ENCODE measurements around the gene KASH5. TPM values are rescaled to one million over a fixed set of nuclear protein-coding genes. Genes with fewer than 3 reads are reported as not detected.

KASH5 gene
- total and polyA plus RNA-seq, 2 of the 13 experiments (the other 11 are each of a cell fraction or from before 2014, with no cell fraction given), result not detected

DNA sequence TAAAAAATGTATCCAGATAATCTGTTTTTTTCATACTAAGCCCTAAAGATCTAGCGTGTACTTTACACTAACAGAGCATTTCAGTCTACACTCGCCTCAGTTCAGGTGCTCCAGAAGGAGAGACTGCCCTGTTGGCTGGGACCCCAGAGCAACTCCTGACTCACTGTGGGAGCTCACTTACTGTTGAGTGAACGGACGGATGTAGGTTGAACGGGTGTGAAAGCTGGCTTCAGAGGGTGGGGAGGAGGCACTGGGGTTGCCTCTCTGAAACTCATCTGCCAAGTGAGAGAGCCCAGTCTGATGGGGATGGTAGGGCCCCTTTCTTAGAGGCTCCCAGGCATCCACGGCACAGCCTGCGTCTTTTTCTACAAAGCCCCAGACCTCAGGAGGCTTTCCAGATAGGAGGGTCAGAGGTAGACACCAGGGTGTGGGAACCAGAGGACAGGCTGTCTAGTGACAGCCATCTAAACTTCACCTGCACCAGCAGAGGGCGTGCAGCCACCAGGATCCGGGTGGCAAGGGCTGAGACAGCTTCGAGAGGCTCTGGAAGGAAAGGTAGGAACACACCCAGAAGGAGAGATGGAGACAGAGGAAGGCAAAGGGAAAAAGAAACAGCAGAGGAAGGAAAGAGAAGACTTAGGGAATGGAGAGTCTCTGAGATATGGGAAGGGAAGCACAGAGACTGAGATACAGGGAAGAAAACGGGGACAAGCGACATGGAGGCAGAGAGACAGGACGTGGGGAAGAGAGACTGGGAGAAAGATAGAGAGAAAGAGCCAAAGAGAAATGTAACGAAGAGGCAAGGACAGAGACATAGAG, 3.7 kb downstream of the KASH5 start (continued):
- TF ChIP-seq FOXP4 (CRISPR knock-in tag; IDR thresholded peaks at IDR 0.05) (no peak), ZNF138 (CRISPR knock-in tag; IDR thresholded peaks at IDR 0.05; ENCODE audit: low read depth) (no peak), HNRNPL (IDR thresholded peaks at IDR 0.05; ENCODE audit: low read depth, low read length) (no peak), DZIP1 (CRISPR knock-in tag; IDR thresholded peaks at IDR 0.05) (no peak), ZNF501 (CRISPR knock-in tag; IDR thresholded peaks at IDR 0.05) (peak; percentile 63; the same call in 1 of the 2 replicates), ZNF282 (IDR thresholded peaks at IDR 0.05; ENCODE audit: partially characterized antibody) (no peak), TBX3 (IDR thresholded peaks at IDR 0.05; ENCODE audit: borderline replicate concordance) (no peak), AKAP8 (CRISPR knock-in tag; IDR thresholded peaks at IDR 0.05) (no peak), MED1 (CRISPR knock-in tag; IDR thresholded peaks at IDR 0.05) (0 out of 2 replicates have a peak, but pooled peaks have one; percentile 27), KDM5B (CRISPR knock-in tag; IDR thresholded peaks at IDR 0.05; ENCODE audit: borderline replicate concordance) (no peak), MXI1 (IDR thresholded peaks at IDR 0.05; ENCODE audit: borderline replicate concordance, low read depth, low read length) (no peak), HMG20A (CRISPR knock-in tag; IDR thresholded peaks at IDR 0.05; ENCODE audit: borderline replicate concordance) (no peak), ZNF230 (CRISPR knock-in tag; IDR thresholded peaks at IDR 0.05) (no peak), ZNF891 (CRISPR knock-in tag; IDR thresholded peaks at IDR 0.05) (no peak), POLR2AphosphoS2 (IDR thresholded peaks at IDR 0.05; ENCODE audit: low read depth, low read length) (no peak), TBL1XR1 (IDR thresholded peaks at IDR 0.05; ENCODE audit: borderline replicate concordance, low read length, partially characterized antibody) (no peak)
- TF ChIP-seq, protein P1, sequence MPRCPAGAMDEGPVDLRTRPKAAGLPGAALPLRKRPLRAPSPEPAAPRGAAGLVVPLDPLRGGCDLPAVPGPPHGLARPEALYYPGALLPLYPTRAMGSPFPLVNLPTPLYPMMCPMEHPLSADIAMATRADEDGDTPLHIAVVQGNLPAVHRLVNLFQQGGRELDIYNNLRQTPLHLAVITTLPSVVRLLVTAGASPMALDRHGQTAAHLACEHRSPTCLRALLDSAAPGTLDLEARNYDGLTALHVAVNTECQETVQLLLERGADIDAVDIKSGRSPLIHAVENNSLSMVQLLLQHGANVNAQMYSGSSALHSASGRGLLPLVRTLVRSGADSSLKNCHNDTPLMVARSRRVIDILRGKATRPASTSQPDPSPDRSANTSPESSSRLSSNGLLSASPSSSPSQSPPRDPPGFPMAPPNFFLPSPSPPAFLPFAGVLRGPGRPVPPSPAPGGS (CRISPR knock-in tag; IDR thresholded peaks at IDR 0.05), result no peak
- TF ChIP-seq, protein P2, sequence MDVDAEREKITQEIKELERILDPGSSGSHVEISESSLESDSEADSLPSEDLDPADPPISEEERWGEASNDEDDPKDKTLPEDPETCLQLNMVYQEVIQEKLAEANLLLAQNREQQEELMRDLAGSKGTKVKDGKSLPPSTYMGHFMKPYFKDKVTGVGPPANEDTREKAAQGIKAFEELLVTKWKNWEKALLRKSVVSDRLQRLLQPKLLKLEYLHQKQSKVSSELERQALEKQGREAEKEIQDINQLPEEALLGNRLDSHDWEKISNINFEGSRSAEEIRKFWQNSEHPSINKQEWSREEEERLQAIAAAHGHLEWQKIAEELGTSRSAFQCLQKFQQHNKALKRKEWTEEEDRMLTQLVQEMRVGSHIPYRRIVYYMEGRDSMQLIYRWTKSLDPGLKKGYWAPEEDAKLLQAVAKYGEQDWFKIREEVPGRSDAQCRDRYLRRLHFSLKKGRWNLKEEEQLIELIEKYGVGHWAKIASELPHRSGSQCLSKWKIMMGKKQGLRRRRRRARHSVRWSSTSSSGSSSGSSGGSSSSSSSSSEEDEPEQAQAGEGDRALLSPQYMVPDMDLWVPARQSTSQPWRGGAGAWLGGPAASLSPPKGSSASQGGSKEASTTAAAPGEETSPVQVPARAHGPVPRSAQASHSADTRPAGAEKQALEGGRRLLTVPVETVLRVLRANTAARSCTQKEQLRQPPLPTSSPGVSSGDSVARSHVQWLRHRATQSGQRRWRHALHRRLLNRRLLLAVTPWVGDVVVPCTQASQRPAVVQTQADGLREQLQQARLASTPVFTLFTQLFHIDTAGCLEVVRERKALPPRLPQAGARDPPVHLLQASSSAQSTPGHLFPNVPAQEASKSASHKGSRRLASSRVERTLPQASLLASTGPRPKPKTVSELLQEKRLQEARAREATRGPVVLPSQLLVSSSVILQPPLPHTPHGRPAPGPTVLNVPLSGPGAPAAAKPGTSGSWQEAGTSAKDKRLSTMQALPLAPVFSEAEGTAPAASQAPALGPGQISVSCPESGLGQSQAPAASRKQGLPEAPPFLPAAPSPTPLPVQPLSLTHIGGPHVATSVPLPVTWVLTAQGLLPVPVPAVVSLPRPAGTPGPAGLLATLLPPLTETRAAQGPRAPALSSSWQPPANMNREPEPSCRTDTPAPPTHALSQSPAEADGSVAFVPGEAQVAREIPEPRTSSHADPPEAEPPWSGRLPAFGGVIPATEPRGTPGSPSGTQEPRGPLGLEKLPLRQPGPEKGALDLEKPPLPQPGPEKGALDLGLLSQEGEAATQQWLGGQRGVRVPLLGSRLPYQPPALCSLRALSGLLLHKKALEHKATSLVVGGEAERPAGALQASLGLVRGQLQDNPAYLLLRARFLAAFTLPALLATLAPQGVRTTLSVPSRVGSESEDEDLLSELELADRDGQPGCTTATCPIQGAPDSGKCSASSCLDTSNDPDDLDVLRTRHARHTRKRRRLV (CRISPR knock-in tag; IDR thresholded peaks at IDR 0.05), result no peak

Measured in HepG2 (cell line).